Endothelial cell of umbilical vein (primary cell): ENCODE data around the gene XPNPEP2.

Experiments
- EZH2 ChIP-seq: IDR thresholded peaks from 2 replicates; pipeline ENCODE4 v1.6.1; 2012; ENCODE audit warnings: borderline replicate concordance, low read depth, mild to moderate bottlenecking, moderate library complexity, low read length, inconsistent platforms; ENCODE audit not compliant: severe bottlenecking
- FOS ChIP-seq: IDR thresholded peaks from 2 replicates; pipeline ENCODE4 v1.6.1; 2011; ENCODE audit warnings: mild to moderate bottlenecking, low read length, moderate library complexity, borderline replicate concordance; ENCODE audit not compliant: insufficient read depth
- GATA2 ChIP-seq: IDR thresholded peaks from 2 replicates; pipeline ENCODE4 v1.7.0; 2011; ENCODE audit warnings: low read depth, mild to moderate bottlenecking, moderate library complexity, mixed read lengths, low read length; ENCODE audit not compliant: insufficient read length, insufficient read depth
- JUN ChIP-seq: IDR thresholded peaks from 2 replicates; pipeline ENCODE4 v1.6.1; 2011; ENCODE audit warnings: borderline replicate concordance, low read depth; ENCODE audit not compliant: insufficient read length, insufficient read depth
- MYC ChIP-seq: IDR thresholded peaks from one replicate; pipeline ENCODE4 v1.6.1; 2011; ENCODE audit warnings: mild to moderate bottlenecking, low read depth, low read length
- POLR2A ChIP-seq: IDR thresholded peaks from 2 replicates; pipeline ENCODE4 v1.6.1; 2012; ENCODE audit warnings: low read depth, mild to moderate bottlenecking, control low read depth, low read length
- POLR2AphosphoS5 ChIP-seq: IDR thresholded peaks from 2 replicates; pipeline ENCODE4 v1.6.1; 2012; ENCODE audit warnings: low read depth, mild to moderate bottlenecking, control low read depth, low read length, moderate library complexity; ENCODE audit not compliant: insufficient read depth
- TF ChIP-seq, protein P1 (sequence below), 2 donors: IDR thresholded peaks; 1 replicate in 1 of 2; 2 replicates in 1 of 2; pipeline ENCODE4 v1.5.1; 2011; ENCODE audit warnings: low read length in 2 of 2, mild to moderate bottlenecking in 2 of 2, moderate library complexity in 2 of 2, control low read depth in 1 of 2, inconsistent platforms in 1 of 2, low read depth in 1 of 2; ENCODE audit not compliant: insufficient read depth in 1 of 2; ENCODE audit errors: extremely low read depth in 1 of 2
- TF ChIP-seq, protein P2 (sequence below): IDR thresholded peaks from 2 replicates; pipeline ENCODE4 v1.6.1; 2011; ENCODE audit not compliant: insufficient read depth, insufficient read length

DNA sequence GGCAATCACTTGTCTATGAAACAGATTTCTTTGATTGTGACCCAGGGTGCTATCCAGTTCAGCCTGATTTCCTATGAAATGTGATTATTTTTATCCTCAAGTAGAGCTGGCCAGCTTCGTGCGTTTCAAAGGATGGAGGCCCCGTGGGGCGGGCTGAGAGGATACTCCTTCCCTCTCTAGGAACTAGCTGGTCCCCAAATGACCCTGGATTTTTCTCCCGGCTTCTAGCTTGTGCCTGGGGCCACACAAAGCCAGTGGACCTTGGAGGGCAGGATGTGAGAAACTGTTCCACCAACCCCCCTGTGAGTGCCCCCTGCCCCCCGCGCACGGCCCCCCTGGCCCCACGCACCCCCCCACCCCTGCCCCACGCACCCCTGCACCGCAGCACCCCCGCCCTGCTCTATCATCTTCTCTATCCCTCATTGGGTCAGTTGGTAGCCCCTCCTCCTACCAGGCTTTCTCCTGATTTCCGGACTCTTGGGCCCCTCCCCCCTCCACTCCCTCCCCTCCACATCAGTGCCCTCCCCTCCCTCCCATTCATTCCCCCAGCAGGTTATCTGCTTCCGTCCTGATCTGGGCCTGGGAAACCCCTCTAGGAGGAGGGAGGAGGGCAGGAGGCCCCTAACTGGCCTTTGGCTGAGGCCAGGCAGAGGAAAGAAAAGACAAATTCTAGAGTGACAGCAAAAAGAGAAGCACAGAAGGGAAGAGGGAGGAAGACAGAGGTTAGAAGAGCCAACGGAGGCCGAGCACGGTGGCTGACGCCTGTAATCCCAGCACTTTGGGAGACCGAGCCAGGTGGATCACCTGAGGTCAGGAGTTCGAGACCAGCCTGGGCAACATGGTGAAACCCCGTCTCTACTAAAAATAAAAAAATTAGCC is 3.3 kb downstream of the XPNPEP2 start:
- TF ChIP-seq, protein P1, sequence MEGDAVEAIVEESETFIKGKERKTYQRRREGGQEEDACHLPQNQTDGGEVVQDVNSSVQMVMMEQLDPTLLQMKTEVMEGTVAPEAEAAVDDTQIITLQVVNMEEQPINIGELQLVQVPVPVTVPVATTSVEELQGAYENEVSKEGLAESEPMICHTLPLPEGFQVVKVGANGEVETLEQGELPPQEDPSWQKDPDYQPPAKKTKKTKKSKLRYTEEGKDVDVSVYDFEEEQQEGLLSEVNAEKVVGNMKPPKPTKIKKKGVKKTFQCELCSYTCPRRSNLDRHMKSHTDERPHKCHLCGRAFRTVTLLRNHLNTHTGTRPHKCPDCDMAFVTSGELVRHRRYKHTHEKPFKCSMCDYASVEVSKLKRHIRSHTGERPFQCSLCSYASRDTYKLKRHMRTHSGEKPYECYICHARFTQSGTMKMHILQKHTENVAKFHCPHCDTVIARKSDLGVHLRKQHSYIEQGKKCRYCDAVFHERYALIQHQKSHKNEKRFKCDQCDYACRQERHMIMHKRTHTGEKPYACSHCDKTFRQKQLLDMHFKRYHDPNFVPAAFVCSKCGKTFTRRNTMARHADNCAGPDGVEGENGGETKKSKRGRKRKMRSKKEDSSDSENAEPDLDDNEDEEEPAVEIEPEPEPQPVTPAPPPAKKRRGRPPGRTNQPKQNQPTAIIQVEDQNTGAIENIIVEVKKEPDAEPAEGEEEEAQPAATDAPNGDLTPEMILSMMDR (IDR thresholded peaks at IDR 0.05; ENCODE audit: extremely low read depth in 1 of 2, insufficient read depth in 1 of 2, low read depth in 1 of 2, low read length in 2 of 2): no peak
- TF ChIP-seq MYC: no peak
- TF ChIP-seq POLR2AphosphoS5: no peak
- TF ChIP-seq, protein P2, sequence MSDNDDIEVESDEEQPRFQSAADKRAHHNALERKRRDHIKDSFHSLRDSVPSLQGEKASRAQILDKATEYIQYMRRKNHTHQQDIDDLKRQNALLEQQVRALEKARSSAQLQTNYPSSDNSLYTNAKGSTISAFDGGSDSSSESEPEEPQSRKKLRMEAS: no peak
- TF ChIP-seq POLR2A: no peak
- no peak for TF ChIP-seq EZH2
- no peak for TF ChIP-seq FOS
- TF ChIP-seq GATA2: no peak
- TF ChIP-seq JUN: no peak
